ENCODE measurements around the gene MLLT10.

The MLLT10 gene

GRCh38 chr10:21749788-21750187 lies 215.8 kb downstream of the MLLT10 start:
- peak in 1 of 2 donors; percentile 27 for ATAC-seq

DNA sequence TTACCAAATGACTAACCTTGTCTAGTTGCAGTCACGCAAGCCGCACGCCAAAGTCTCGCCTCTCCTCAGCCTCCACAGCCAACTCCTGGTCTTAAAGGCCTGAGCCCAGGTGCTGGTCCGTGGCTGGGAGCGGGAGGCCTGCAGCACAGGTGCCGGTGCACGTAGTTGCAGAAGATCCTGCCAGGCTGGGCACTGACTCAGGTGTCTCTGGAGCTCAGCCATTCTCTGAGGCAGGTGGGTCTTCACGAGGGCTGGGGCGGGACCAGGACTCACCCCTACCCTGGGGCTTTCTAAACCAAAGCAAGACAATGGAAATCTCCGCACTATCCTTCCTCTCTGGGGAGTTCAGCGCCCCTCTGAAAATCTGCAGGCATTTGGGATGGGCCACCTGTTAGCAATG lies 216.4 kb downstream of the MLLT10 start:
- ATAC-seq, result no peak

DNA sequence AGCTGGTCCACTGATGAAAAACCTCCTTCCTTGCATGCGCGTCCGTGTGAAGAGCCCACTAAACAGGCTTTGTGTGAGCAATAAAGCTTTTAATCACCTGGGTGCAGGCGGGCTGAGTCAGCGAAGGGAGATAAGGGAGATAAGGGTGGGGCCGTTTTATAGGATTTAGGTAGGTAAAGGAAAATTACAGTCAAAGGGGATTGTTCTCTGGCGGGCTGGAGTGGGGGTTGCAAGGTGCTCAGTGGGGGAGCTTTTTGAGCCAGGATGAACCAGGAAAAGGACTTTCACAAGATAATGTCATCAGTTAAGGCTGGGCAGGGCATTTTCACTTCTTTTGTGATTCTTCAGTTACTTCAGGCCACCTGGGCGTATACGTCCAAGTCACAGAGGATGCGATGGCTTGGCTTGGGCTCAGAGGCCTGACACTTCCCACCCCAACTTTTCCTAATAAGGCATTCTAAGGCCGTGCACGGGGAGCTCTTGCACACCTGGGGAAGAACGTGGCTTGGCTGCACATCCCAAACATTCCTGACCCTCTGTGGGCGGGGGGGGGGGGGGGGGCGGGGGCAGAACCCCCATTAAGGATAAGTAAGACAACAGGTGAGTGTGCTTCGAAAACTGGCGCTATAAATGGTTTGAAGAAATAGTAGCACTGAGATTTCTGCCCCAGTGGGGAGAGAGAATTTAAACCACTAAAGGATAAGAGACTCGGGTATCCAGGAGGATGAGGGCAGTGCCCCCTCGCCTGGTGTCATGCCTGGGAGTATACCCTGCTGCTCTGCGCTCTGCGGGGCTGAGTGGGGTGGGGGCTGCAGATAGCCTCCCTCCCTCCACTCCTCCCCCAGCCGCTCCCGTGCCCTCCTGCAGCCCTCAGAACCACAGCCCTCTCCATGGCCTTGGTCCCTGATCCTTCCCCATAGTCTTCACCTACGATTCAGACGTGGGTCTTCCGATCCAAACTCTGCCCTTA lies 217.6 kb downstream of the MLLT10 start:
- ATAC-seq, result no peak

DNA sequence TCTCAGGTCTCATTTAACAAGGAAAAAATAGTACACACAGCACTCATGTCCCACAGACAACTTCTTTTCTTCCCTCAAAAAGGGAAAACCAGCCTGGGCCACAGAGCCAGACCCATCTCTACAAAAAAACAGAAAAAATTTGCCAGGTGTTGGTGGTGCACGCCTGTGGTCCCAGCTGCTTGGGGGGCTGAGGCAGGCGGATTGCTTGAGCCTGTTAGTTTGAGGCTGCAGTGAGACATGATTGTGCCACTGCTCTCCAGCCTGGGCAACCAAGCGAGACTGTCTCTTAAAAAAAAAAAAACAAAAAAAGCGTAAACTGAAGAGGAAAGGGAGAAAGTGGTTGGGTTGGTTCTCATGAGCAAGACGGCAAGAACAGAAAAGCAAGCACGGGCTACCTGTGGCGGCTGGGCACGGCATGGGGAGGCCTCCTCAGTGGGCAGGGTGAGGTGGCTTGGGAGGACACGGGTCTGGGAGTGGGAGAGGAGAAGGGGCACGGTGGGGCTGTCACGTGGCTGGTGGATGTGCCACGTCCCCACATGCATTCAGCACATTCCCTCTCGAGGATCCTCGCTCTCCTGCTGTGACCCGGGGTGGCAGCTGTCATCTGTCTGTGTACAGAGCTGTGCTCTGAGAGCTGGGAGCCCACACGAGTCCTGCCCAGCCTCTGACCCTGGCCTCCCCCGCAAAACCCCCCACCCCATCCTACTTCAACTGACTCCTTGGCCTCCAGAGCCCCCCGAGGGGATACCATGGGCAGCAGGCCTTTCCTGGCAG lies 219.7 kb downstream of the MLLT10 start:
- no peak for ATAC-seq

DNA sequence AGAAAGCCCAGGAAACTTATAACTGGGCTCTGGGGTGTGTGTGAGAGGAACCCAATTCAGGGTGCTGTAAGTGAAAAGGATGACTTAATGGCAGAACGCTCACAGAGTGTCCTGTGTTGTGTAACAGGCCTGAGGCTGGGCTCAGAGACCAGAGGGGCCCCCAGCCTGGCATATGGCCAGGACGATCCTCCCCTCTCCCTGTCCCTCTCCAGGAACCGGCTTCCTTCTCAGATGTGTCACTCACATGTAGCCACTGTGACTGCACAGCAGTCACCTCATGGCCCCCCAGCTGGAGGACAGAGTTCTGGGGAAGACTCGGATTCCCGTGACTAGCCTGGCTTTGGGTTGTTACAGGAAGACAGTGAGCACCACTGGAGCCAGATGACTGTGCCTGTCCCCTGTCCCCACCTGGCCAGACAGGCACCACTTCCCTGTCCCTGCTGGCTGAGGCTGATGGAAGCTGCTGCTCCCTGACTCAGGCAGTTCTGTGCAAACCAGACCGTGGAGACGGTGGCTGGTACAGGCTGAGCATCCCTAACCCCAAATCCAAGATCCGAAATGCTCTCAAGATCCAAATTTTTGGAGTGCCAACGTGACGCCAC lies 220.5 kb downstream of the MLLT10 start:
- ATAC-seq, result no peak

- ATAC-seq, result no peak
Measured at GRCh38 chr10:21756707-21757106, 222.7 kb downstream of the MLLT10 start.

DNA sequence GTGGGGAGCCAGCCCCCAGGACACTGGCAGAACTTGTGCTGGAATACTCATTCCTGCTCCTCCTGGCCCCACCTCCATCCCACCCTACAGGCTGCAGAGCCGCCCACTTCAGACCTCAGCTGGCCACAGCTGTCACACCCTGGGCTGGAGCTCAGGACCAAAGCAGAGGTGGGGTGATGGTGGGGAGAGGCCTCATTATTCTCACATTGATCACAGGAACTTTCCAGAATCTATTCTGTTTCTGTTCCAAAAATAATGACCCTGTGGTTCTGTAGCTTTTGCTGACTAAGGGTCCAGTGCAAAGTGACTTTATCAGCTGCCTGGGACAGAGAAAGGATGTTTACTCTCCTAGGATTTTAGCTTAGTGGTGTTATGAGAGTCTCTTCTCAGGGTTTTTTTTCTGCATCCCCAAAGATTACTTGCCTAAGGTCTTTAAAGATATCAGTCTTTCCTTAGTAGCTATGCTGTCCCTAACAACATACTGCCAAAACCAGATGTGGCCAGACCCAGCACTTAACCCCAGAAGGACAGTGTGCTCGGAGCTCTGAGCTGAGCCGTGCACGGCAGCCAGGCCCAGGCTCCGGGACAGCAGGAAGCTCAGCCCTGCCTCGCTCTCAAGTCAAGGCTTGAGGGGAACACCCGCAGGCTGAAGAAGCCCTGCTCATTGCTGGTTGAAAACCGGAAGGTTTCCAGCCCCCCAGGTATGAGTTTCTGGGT lies 223.3 kb downstream of the MLLT10 start:
- no peak for ATAC-seq

DNA sequence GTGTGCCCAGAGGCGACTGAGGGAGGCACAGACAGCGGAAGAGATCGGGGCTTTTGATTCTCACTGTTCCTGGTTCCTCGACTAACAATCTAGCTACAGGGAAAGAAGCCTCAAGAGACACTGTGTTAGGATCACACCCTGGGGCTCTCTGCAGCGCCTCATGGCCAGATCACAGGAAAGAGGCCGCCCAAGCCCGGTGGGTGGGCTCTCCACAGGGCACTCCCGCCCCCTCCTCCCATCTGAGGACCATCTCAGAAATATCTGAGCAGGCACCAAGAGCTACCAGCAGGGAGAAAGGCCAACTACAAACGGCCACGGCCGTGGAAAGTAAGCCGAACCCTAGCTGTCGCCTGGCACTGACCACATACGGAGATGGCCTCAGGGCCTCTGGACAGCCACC lies 224.2 kb downstream of the MLLT10 start:
- no peak for ATAC-seq

GRCh38 chr10:21758696-21759095 lies 224.7 kb downstream of the MLLT10 start:
- ATAC-seq, result no peak

GRCh38 chr10:21759232-21759631 lies 225.2 kb downstream of the MLLT10 start:
- ATAC-seq, result no peak

DNA sequence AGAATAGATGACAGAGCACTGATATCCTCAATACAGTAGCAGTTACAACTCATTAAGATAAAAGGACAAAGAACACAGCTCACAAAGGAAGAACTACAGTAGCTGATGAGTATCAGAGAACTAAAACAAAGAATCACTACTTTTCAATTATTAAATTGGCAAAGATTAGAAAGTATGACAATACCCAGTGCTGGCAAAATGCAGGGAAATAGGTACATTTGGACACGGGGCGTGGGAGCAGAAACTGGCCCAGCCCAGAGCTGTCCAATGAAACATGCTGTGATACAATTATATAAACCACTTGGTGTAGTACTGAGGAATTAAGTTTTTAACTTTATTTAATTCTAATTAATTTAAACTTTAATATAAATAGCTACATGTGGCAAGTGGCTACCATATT lies 226.3 kb downstream of the MLLT10 start:
- ATAC-seq, result no peak

DNA sequence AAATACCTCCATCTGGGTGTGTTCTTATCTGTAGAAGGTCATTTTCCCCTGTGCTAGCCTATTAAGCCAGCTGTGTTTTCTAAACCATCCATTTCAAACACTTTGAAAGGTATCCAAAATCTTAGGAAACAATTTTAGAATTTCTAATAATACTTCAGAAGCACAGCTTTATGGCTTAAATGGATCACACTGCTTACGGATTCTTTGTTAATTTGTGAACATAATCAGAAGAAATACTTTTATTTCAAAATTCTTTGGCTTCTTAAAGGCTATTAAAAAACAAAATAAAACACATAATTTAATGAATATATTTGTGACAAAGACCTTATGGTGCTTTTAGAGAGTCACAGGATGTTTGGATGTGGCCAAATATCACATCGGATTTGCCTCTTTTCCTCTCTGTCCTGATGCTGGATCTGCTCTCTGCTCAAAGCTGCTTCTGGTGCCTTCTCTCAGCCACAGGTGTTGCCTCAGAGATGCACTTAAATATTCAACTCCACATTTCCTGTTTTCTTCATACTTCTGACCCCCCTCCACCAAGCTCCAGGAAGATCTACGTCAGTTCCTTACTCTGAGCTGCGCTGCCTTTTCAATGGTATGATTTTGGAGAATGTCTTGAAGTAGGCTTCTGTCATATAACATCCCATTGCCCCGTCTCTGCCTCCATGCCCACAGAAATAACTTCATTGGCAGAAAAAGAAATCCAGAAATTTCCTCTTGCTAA lies 230.6 kb downstream of the MLLT10 start:
- ATAC-seq, result peak in 1 of 2 donors; percentile 20

GRCh38 chr10:21769041-21769440 lies 235.0 kb downstream of the MLLT10 start:
- ATAC-seq, result no peak

DNA sequence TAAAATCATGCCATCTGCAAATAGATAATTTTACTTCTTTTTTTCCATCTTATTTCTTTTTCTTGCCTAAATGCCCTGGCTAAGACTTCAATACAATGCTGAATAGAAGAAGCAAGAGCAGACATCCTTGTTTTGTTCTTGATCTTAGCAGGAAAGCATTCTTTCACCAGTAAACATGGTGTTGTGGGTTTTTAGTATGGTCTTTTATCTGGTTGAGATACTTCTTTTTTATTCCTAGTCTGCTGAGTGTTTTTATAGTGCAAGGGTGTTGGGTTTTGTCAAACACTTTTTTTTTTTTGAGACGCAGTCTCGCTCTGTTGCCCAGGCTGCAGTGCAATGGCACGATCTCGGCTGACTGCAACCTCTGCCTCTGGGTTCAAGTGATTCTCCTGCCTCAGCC lies 237.2 kb downstream of the MLLT10 start:
- no peak for ATAC-seq

- ATAC-seq, result no peak
Measured at GRCh38 chr10:21776883-21777282, 242.9 kb downstream of the MLLT10 start.

- ATAC-seq, result no peak
Measured at GRCh38 chr10:21791276-21791675, 257.2 kb downstream of the MLLT10 start.
